H1 (cell line): ENCODE results near the gene TGFBR1. TPM values are rescaled to one million over a fixed set of nuclear protein-coding genes. Genes with fewer than 3 reads are reported as not detected.

Experiments
- CTCF ChIA-PET: fragments of 300-600 bp; sonication (Branson Sonifier 250); formaldehyde crosslinking; loops from one replicate; lab custom pipeline; 2021; ENCODE audit not compliant: partially characterized antibody; lab: Charles Lee
- POLR2A ChIA-PET: fragments of 300-600 bp; sonication (Branson Sonifier 250); formaldehyde crosslinking; loops from one replicate; lab custom pipeline; 2021; ENCODE audit warnings: inconsistent platforms; ENCODE audit not compliant: partially characterized antibody; lab: Charles Lee
- DNase-seq, 2 experiments: peaks; one replicate each; pipeline versions ENCODE4 v3.0.0 to v3.0.0-alpha.2; 2010 to 2022; ENCODE audit warnings: low spot score in 2 of 2, low read depth in 1 of 2, mixed read lengths in 1 of 2
- FAIRE-seq: peaks from 2 replicates; lab custom pipeline; 2011; peaks lifted over from hg19 to GRCh38; lab: Jason Lieb, UNC
- H2AFZ ChIP-seq: 2 replicates; pipeline ENCODE4 v1.8.1; 2012; ENCODE audit warnings: low read length, inconsistent platforms
- H2AK5ac ChIP-seq: 2 replicates; pipeline ENCODE4 v1.6.1; 2013; ENCODE audit warnings: low read depth, low read length
- H2BK120ac ChIP-seq: replicated peaks from 2 replicates; pipeline ENCODE3; 2013; ENCODE audit warnings: low read depth, low read length, inconsistent platforms
- H2BK12ac ChIP-seq: 2 replicates; pipeline ENCODE4 v1.6.1; 2013; ENCODE audit warnings: low read depth, low read length
- H2BK15ac ChIP-seq: 2 replicates; pipeline ENCODE4 v1.6.1; 2013; ENCODE audit warnings: low read length
- H2BK20ac ChIP-seq: 2 replicates; pipeline ENCODE4 v1.6.1; 2013; ENCODE audit warnings: low read length
- H2BK5ac ChIP-seq: 2 replicates; pipeline ENCODE4 v1.6.1; 2013; ENCODE audit warnings: low read depth, low read length
- H3K14ac ChIP-seq: 2 replicates; pipeline ENCODE4 v1.6.1; 2013; ENCODE audit warnings: inconsistent platforms; ENCODE audit not compliant: insufficient read length
- H3K18ac ChIP-seq: 2 replicates; pipeline ENCODE4 v1.6.1; 2013; ENCODE audit warnings: low read length; ENCODE audit errors: extremely low read depth
- H3K23ac ChIP-seq: 2 replicates; pipeline ENCODE4 v1.6.1; 2013; ENCODE audit warnings: inconsistent platforms; ENCODE audit not compliant: insufficient read length
- H3K23me2 ChIP-seq: 2 replicates; pipeline ENCODE4 v1.6.1; 2013; ENCODE audit warnings: low read depth, low read length
- H3K27ac ChIP-seq: 2 replicates; pipeline ENCODE4 v1.6.1; 2011; ENCODE audit warnings: low read depth, low read length, inconsistent platforms
- H3K27me3 ChIP-seq, 4 experiments: replicated peaks in 1 of 4; 1 replicate in 1 of 4; 2 replicates in 3 of 4; pipeline versions ENCODE4 v1.6.1 to v1.8.1; 2011 to 2013; ENCODE audit warnings: low read length in 3 of 4, mild to moderate bottlenecking in 3 of 4, inconsistent platforms in 2 of 4, mixed read lengths in 2 of 4, moderate library complexity in 1 of 4; ENCODE audit not compliant: control insufficient read depth in 3 of 4, insufficient read depth in 3 of 4; ENCODE audit errors: extremely low read depth in 1 of 4
- H3K36me3 ChIP-seq, 4 experiments: 2 replicates each; pipeline versions ENCODE4 v1.6.1 to v1.8.1; 2011 to 2013; ENCODE audit warnings: mild to moderate bottlenecking in 4 of 4, low read length in 3 of 4, moderate library complexity in 2 of 4, control low read depth in 1 of 4, inconsistent platforms in 1 of 4; ENCODE audit not compliant: insufficient read depth in 4 of 4, control insufficient read depth in 2 of 4
- H3K4ac ChIP-seq: replicated peaks from 2 replicates; pipeline ENCODE3; 2013; ENCODE audit warnings: low read length, low read depth, mixed read lengths, inconsistent platforms; ENCODE audit not compliant: insufficient read length
- H3K4me1 ChIP-seq, 4 experiments: replicated peaks in 1 of 4; 1 replicate in 1 of 4; 2 replicates in 3 of 4; pipeline versions ENCODE4 v1.6.1 to v1.8.1; 2011 to 2013; ENCODE audit warnings: low read length in 3 of 4, inconsistent platforms in 2 of 4, mixed read lengths in 1 of 4; ENCODE audit not compliant: insufficient read depth in 4 of 4, control insufficient read depth in 3 of 4
- H3K4me2 ChIP-seq, 2 experiments: 2 replicates each; pipeline versions ENCODE4 v1.6.1 to v1.8.1; 2011 to 2013; ENCODE audit warnings: low read depth in 2 of 2, low read length in 2 of 2, control low read depth in 1 of 2, inconsistent platforms in 1 of 2, mild to moderate bottlenecking in 1 of 2; ENCODE audit not compliant: insufficient read depth in 1 of 2
- H3K4me3 ChIP-seq, 4 experiments: fragments of 200-600, 300-600 bp in 1 of 4; sonication (generic), shearing (Covaris generic), sonication (Bioruptor Twin) in 1 of 4; 2 replicates each; pipeline versions ENCODE4 v1.5.1 to v1.8.1; 2011 to 2016; ENCODE audit warnings: low read length in 4 of 4, low read depth in 3 of 4, control low read depth in 2 of 4, inconsistent platforms in 2 of 4, mild to moderate bottlenecking in 2 of 4, mixed read lengths in 1 of 4, moderate library complexity in 1 of 4; ENCODE audit not compliant: insufficient read depth in 2 of 4; ENCODE audit errors: extremely low read depth in 1 of 4
- H3K56ac ChIP-seq: replicated peaks from 2 replicates; pipeline ENCODE3; 2013; ENCODE audit warnings: low read depth, mild to moderate bottlenecking, mixed read lengths, low read length, inconsistent platforms; ENCODE audit not compliant: insufficient read length
- H3K79me1 ChIP-seq: 2 replicates; pipeline ENCODE4 v1.6.1; 2013; ENCODE audit warnings: low read depth, low read length, control low read depth
- H3K79me2 ChIP-seq, 2 experiments: 2 replicates each; pipeline versions ENCODE4 v1.6.1 to v1.8.1; 2012 to 2013; ENCODE audit warnings: low read length in 2 of 2, mild to moderate bottlenecking in 2 of 2, inconsistent platforms in 1 of 2; ENCODE audit not compliant: insufficient read depth in 2 of 2, control insufficient read depth in 1 of 2
- H3K9ac ChIP-seq, 4 experiments: replicated peaks in 1 of 4; 1 replicate in 1 of 4; 2 replicates in 3 of 4; pipeline versions ENCODE4 v1.6.1 to v1.8.1; 2011 to 2013; ENCODE audit warnings: low read depth in 3 of 4, low read length in 3 of 4, control low read depth in 2 of 4, mild to moderate bottlenecking in 2 of 4, moderate library complexity in 2 of 4, inconsistent platforms in 1 of 4; ENCODE audit errors: extremely low read depth in 1 of 4
- H3K9me3 ChIP-seq, 2 experiments: 2 replicates each; pipeline versions ENCODE4 v1.6.1 to v1.8.1; 2012 to 2013; ENCODE audit warnings: mild to moderate bottlenecking in 2 of 2, moderate library complexity in 2 of 2, control low read depth in 1 of 2, inconsistent platforms in 1 of 2, low read depth in 1 of 2, low read length in 1 of 2, mixed read lengths in 1 of 2; ENCODE audit not compliant: insufficient read depth in 2 of 2
- H4K20me1 ChIP-seq, 2 experiments: replicated peaks in 1 of 2; 2 replicates each; pipeline versions ENCODE3 to v1.8.1; 2011 to 2013; ENCODE audit warnings: inconsistent platforms in 2 of 2, low read length in 2 of 2, mild to moderate bottlenecking in 1 of 2; ENCODE audit not compliant: insufficient read depth in 2 of 2, control insufficient read depth in 1 of 2
- H4K5ac ChIP-seq: 2 replicates; pipeline ENCODE4 v1.6.1; 2013; ENCODE audit warnings: low read length, low read depth, mixed read lengths, inconsistent platforms; ENCODE audit not compliant: insufficient read length
- H4K8ac ChIP-seq: 2 replicates; pipeline ENCODE4 v1.8.0; 2013; ENCODE audit warnings: mild to moderate bottlenecking, moderate library complexity, low read length, inconsistent platforms; ENCODE audit not compliant: insufficient read depth; ENCODE audit errors: extremely low read depth
- H4K91ac ChIP-seq: replicated peaks from 2 replicates; pipeline ENCODE3; 2013; ENCODE audit warnings: low read length, mixed read lengths, inconsistent platforms; ENCODE audit not compliant: insufficient read length
- CBX8 ChIP-seq: fragments of 300-800, 300-1000 bp; sonication (generic); IDR thresholded peaks from 2 replicates; pipeline ENCODE4 v1.7.1; 2016; ENCODE audit warnings: low read depth, low read length, borderline replicate concordance
- EGR1 ChIP-seq: IDR thresholded peaks from 2 replicates; pipeline ENCODE4 v1.6.1; 2011; ENCODE audit warnings: low read depth, low read length, borderline replicate concordance
- GABPA ChIP-seq: IDR thresholded peaks from 2 replicates; pipeline ENCODE4 v1.6.1; 2011; ENCODE audit warnings: mild to moderate bottlenecking, low read length, moderate library complexity, borderline replicate concordance; ENCODE audit not compliant: insufficient read depth
- JUND ChIP-seq: IDR thresholded peaks from 2 replicates; pipeline ENCODE4 v1.6.1; 2011; ENCODE audit warnings: mild to moderate bottlenecking, improper control_type of control experiment, low read length
- KDM5A ChIP-seq: fragments of 200-600 bp; IDR thresholded peaks from 2 replicates; pipeline ENCODE4 v1.7.1; 2012; ENCODE audit warnings: mild to moderate bottlenecking, low read length, inconsistent platforms, mixed read lengths
- RBBP5 ChIP-seq: IDR thresholded peaks from 2 replicates; pipeline ENCODE4 v1.7.1; 2012; ENCODE audit warnings: low read depth, mild to moderate bottlenecking, inconsistent platforms, low read length, moderate library complexity, borderline replicate concordance
- SAP30 ChIP-seq: fragments of 300-600 bp; sonication (generic); IDR thresholded peaks from 2 replicates; pipeline ENCODE4 v1.7.1; 2012; ENCODE audit warnings: low read length, moderate library complexity, mild to moderate bottlenecking, inconsistent platforms; ENCODE audit not compliant: insufficient read depth, insufficient replicate concordance
- SIN3A ChIP-seq, 2 experiments: IDR thresholded peaks in 1 of 2; conservative IDR thresholded peaks in 1 of 2; 2 replicates each; pipeline ENCODE4 v1.6.1; 2011 to 2012; ENCODE audit warnings: low read length in 2 of 2, improper control_type of control experiment in 1 of 2, low read depth in 1 of 2, mild to moderate bottlenecking in 1 of 2
- SP4 ChIP-seq: IDR thresholded peaks from 2 replicates; pipeline ENCODE4 v1.6.1; 2012; ENCODE audit warnings: low read length, inconsistent platforms
- TAF7 ChIP-seq: optimal IDR thresholded peaks from 2 replicates; pipeline ENCODE3; 2011; ENCODE audit warnings: low read depth, mild to moderate bottlenecking, inconsistent platforms, low read length, moderate library complexity, borderline replicate concordance
- YY1 ChIP-seq: IDR thresholded peaks from 2 replicates; pipeline ENCODE4 v1.6.1; 2011; ENCODE audit warnings: low read depth, mild to moderate bottlenecking, low read length
- ZNF274 ChIP-seq: IDR thresholded peaks from 2 replicates; pipeline ENCODE4 v1.7.0; 2012; ENCODE audit warnings: low read length, borderline replicate concordance; ENCODE audit errors: extremely low read depth
- WGBS, 2 experiments: shearing (Covaris generic) in 1 of 2; methylation state at CpG; one replicate each; pipeline versions ENCODE4 v1.1.6 to v1.1.7; 2013 to 2015; ENCODE audit warnings: low lambda C conversion rate in 2 of 2, mixed read lengths in 2 of 2, inconsistent platforms in 1 of 2, low coverage in 1 of 2, missing lambda C conversion rate in 1 of 2; ENCODE audit not compliant: insufficient replicate concordance in 2 of 2, insufficient coverage in 1 of 2, insufficient read length in 1 of 2; ENCODE audit errors: extremely low coverage in 1 of 2, missing lambda C conversion rate in 1 of 2; 5-methylcytosine and 5-hydroxymethylcytosine counted together
- polyA plus RNA-seq, 7 experiments: library from polyadenylated mRNA; depleted of rRNA in 3 of 7; stranded (reverse) in 5 of 7; unstranded in 2 of 7; fragments of >200 nt in 5 of 7; fragments of 200-250 nt in 2 of 7; gene quantifications; 1 replicate in 5 of 7; 2 replicates in 1 of 7; 4 replicates in 1 of 7; pipeline versions ENCODE4 v1.2.1 to v1.2.3, GENCODE V29; 2011 to 2013; ENCODE audit warnings: missing spikeins in 2 of 7, mixed read lengths in 2 of 7
- total RNA-seq: library from RNA; stranded (reverse); fragmentation: NEBNext Ultra II Directional; extraction: Animal tissue kit (Norgen Biotek cat#: 25700); gene quantifications from 2 replicates; pipeline ENCODE4 v1.2.1, GENCODE V29; 2021
- TF ChIP-seq, protein P1 (sequence below): IDR thresholded peaks from 2 replicates; pipeline ENCODE4 v1.6.1; 2011; ENCODE audit warnings: low read length, improper control_type of control experiment

The TGFBR1 gene
- total and polyA plus RNA-seq, 2 of the 8 experiments (the other 6 are each of a cell fraction or from before 2014, with no cell fraction given): 16.8 to 52.4 TPM

DNA sequence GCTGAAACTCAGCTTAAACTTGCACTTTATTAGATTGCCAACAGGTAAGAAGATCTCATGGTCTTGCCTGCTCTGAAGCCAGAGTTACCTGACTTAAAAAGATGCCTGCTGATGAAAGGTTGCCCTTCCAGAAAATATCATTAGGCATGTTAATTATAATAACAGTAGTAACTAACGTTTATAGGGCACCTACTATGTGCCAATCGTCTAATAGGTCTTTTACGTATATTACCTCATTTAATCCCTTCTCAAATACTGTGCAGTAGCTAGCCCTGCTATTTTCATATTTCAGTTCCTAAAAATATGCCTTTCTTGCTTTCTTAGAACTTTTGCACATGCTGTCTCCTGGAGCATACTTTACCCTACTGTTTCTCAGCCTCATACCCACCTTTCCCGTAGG lies 40.1 kb downstream of the TGFBR1 start:
- FAIRE-seq (no peak), DNase-seq (no peak)
- Histone ChIP-seq H2AK5ac (no peak overlapping the region), H3K4me3 (no peak overlapping the region), H3K36me3 (peaks cover 2 to 62% (median 19%) of the 10 kb centered on the region in 4 experiments; a peak in 7 of 8 replicates), H3K4me1 (no peaks in the 10 kb centered on the region), H3K9ac (no peak overlapping the region), H3K56ac (no peak overlapping the region), H2BK20ac (no peak overlapping the region), H2BK15ac (no peak overlapping the region), H3K14ac (no peak overlapping the region), H3K27ac (no peak overlapping the region), H2BK120ac (no peak overlapping the region), H4K91ac (no peak overlapping the region), H4K8ac (no peak overlapping the region), H2AFZ (no peak overlapping the region), H3K27me3 (no peaks in the 10 kb centered on the region), H3K18ac (no peak overlapping the region), H3K79me2 (no peaks in the 10 kb centered on the region), H4K5ac (no peak overlapping the region), H3K4ac (no peak overlapping the region), H3K79me1 (no peaks in the 10 kb centered on the region), H3K23ac (no peak overlapping the region), H2BK12ac (no peak overlapping the region), H3K23me2 (no peaks in the 10 kb centered on the region), H2BK5ac (no peak overlapping the region), H4K20me1 (no peaks in the 10 kb centered on the region), H3K9me3 (no peaks in the 10 kb centered on the region), H3K4me2 (no peak overlapping the region)
- 87% methylated on average over 4 of the region's 4 CpGs; no CpG with 5 or more reads in 1 of the 2 experiments for WGBS, 2 experiments
- POLR2A ChIA-PET: no interaction called here
- CTCF ChIA-PET: interaction anchor here (0.9 to 1.3 kb wide), 2 partner anchors 8 to 146 kb away, joined by 4 read pairs; no protein-coding TSS in a partner anchor
- TF ChIP-seq KDM5A (no peak), RBBP5 (no peak), YY1 (no peak), SIN3A (conservative IDR thresholded peaks at IDR 0.05 in 1 of 2, IDR thresholded peaks at IDR 0.05 in 1 of 2; ENCODE audit: low read depth in 1 of 2, low read length in 2 of 2) (no peak), ZNF274 (no peak), TAF7 (no peak), CBX8 (no peak), SAP30 (no peak), SP4 (no peak), JUND (no peak), EGR1 (no peak), GABPA (no peak)
- TF ChIP-seq, protein P1, sequence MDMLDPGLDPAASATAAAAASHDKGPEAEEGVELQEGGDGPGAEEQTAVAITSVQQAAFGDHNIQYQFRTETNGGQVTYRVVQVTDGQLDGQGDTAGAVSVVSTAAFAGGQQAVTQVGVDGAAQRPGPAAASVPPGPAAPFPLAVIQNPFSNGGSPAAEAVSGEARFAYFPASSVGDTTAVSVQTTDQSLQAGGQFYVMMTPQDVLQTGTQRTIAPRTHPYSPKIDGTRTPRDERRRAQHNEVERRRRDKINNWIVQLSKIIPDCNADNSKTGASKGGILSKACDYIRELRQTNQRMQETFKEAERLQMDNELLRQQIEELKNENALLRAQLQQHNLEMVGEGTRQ: no peak
